Activated naive CD4-positive, alpha-beta T cell treated with anti-CD3 and anti-CD28 coated beads, Interleukin-2, amount 50 U/mL, for 24 hours (primary cell): Measurements from ENCODE around the gene FTMT.
"Not testable (repeated sequence)": the region's sequence is repeated elsewhere in the genome, so short reads cannot be mapped to it uniquely, and the experiment has no call there.

ENCODE experiments used
- H3K27ac Mint-ChIP-seq: one replicate; pipeline ENCODE4 v1.8.0; 2021; ENCODE audit warnings: mild to moderate bottlenecking, mixed read lengths
- H3K27me3 Mint-ChIP-seq: one replicate; pipeline ENCODE4 v1.8.0; 2021; ENCODE audit warnings: mixed read lengths
- H3K36me3 Mint-ChIP-seq: one replicate; pipeline ENCODE4 v1.8.0; 2021; ENCODE audit warnings: mixed read lengths
- H3K4me1 Mint-ChIP-seq: one replicate; pipeline ENCODE4 v1.8.0; 2021; ENCODE audit warnings: mixed read lengths
- H3K4me3 Mint-ChIP-seq: one replicate; pipeline ENCODE4 v1.8.0; 2021; ENCODE audit warnings: mild to moderate bottlenecking, mixed read lengths
- H3K9me3 Mint-ChIP-seq: one replicate; pipeline ENCODE4 v1.8.0; 2021; ENCODE audit warnings: mixed read lengths

Gene FTMT

DNA sequence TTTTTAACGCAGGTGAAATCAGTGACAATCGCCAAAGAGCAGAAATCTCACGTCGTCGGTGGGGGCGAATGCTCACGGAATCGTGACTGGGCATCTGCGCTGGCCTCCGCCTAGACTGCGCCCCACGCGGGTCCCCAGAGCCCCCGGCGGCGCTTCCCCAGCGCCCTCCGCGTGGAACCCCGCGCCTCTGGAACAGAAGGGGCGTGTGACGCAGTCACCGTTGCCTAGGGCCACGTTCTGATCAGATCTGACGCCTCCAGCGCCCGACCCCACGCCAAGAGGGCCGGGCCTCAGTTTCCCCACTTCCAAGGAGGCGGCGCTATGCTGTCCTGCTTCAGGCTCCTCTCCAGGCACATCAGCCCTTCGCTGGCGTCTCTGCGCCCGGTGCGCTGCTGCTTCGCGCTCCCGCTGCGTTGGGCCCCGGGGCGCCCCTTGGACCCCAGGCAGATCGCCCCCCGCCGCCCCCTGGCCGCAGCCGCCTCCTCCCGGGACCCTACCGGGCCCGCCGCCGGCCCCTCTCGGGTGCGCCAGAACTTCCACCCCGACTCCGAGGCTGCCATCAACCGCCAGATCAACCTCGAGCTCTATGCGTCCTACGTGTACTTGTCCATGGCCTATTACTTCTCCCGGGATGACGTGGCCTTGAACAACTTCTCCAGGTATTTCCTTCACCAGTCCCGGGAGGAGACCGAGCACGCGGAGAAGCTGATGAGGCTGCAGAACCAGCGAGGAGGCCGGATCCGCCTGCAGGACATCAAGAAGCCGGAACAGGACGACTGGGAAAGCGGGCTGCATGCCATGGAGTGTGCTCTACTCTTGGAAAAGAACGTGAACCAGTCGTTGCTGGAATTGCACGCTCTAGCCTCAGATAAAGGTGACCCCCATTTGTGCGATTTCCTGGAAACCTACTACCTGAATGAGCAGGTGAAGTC lies at the start of gene FTMT:
Gene FTMT, plus strand, starts transcription at position 240 of the 932 bp plus-strand sequence. Its CDS starts 82 bp downstream, at position 322.
- H3K36me3 Mint-ChIP-seq = no peaks in the 10 kb centered on the region
- no peak within 1 kb of the TSS for H3K4me3 Mint-ChIP-seq
- no peaks in the 10 kb centered on the region for H3K9me3 Mint-ChIP-seq
- H3K4me1 Mint-ChIP-seq = no peaks in the 10 kb centered on the region
- H3K27ac Mint-ChIP-seq = no peak within 1 kb of the TSS
- no peaks in the 10 kb centered on the region for H3K27me3 Mint-ChIP-seq

DNA sequence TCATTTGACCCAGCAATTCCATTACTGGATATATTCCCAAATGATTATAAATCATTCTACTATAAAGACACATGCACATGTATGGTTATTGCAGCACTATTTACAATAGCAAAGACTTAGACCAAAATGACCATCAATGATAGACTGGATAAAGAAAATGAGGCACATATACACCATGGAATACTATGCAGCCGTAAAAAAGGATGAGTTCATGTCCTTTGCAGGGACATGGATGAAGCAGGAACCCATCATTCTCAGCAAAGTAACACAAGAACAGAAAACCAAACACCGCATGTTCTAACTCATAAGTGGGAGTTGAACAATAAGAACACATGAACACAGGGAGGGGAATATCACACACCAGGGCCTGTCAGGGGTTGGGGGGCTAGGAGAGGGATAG lies 46.4 kb upstream of the FTMT start:
- not testable (repeated sequence) for H3K36me3 Mint-ChIP-seq, H3K9me3 Mint-ChIP-seq, H3K27me3 Mint-ChIP-seq, H3K27ac Mint-ChIP-seq, H3K4me1 Mint-ChIP-seq, H3K4me3 Mint-ChIP-seq

DNA sequence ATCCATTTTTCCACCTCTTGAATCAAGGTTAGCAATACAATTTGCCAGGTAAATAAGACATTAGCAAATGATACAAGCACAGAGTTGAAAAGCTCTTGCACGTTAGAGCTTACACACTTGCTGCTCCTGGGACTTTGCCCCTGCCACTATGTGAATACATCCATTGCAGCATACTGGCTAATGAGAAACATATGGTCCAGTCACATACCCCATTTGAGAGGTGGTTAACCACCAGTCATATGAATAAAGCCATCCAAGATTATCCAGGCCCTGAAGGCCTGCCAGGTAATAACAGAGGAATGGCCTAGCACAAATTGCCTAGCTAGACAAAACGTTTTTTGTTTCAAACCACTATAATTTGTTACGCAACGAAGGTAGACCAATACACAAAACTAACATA lies 45.8 kb upstream of the FTMT start:
- Mint-ChIP-seq H3K4me3 (no peak overlapping the region), H3K36me3 (no peaks in the 10 kb centered on the region), H3K27ac (no peak overlapping the region), H3K27me3 (no peaks in the 10 kb centered on the region), H3K4me1 (no peaks in the 10 kb centered on the region), H3K9me3 (peaks cover 9% of the 10 kb centered on the region)

DNA sequence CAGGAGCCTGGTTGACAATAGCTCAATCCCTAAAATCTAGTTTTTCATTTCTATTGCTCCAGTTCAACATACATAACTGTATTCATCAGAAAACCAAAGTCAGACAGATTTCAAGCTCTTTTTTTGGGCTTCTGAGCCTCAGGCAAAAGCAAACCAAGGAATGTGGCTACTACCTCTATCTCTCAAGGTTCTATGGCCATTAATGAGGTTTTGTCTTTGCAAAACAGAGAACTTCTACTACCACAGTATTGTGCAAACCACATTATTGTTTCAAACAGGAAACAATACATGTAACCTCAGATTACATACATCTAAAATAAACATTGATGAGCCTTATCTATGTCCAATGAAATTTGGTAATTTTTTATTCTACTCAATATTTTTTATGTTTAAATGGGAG lies 35.5 kb upstream of the FTMT start:
- Mint-ChIP-seq H3K4me1 (no peaks in the 10 kb centered on the region), H3K27ac (no peak overlapping the region), H3K4me3 (no peak overlapping the region), H3K9me3 (peaks cover 4% of the 10 kb centered on the region), H3K27me3 (no peaks in the 10 kb centered on the region), H3K36me3 (no peaks in the 10 kb centered on the region)

DNA sequence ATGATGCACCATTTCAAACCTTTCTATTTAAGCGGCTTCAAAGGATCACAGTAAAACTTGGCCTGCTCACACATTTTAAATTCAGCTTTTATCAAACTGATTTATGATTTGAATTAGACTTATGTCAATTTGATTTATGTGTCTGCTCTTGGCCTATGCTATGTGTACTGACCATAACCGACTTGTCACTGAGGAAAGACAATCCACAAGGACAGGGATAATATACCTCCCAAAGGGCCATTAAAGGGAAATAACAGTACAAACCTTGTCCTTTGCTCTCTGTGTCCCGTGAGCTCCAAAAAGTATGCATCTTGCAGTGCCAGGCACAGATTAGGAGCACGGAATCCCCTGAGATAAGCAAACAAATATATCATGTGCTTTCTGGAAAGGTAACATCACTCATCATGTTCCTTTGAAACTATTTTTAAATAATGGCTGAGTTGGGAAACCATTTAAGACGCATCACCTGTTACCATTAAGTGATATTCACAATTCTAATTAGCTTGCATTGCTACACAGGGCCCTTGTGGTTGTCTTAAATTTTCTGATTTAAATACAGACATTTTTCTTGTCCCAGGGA lies 31.9 kb upstream of the FTMT start:
- Mint-ChIP-seq H3K27me3 (no peaks in the 10 kb centered on the region), H3K27ac (no peak overlapping the region), H3K36me3 (no peaks in the 10 kb centered on the region), H3K4me3 (no peak overlapping the region), H3K4me1 (no peaks in the 10 kb centered on the region), H3K9me3 (peaks cover 4% of the 10 kb centered on the region)

DNA sequence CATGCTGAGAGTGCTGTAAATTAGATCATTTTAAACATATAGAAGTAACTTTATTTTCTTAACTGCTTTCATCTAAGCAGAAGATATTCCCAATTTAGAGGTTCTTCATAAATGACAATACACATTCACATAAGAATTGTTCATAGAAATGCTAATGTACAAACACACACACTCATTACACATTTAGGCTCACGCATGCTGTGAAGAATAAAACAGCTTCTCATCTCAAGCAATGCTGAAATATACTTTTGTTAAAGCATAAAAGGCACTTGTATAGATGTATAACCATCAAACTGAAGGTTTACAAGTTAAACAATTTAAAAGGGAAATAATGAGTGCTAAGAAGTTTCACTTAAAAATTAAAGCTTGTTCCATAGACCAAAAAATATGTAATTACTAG lies 18.1 kb upstream of the FTMT start:
- Mint-ChIP-seq H3K4me3 (no peak overlapping the region), H3K4me1 (no peaks in the 10 kb centered on the region), H3K27me3 (peaks cover 5% of the 10 kb centered on the region), H3K9me3 (peaks cover 7% of the 10 kb centered on the region), H3K36me3 (no peaks in the 10 kb centered on the region), H3K27ac (no peak overlapping the region)

DNA sequence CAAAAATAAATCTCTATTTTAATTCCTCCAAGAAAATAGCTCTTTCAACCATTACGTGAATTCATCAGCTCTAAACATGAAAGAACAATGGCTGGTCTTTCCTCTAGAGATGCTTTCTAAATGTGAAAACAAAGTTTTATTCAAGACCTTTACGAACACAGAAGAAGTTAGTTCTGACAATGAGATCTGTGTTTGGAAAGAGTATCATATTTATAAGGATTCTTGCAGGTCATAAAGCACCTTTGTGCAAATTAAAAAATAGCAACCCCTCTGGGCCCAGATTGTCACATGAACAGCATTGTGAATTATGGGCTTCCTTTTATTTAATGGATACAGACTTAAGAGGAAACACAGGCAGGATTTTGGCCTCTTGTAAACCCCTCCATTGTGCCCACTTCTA lies 17.7 kb upstream of the FTMT start:
- H3K36me3 Mint-ChIP-seq = no peaks in the 10 kb centered on the region
- H3K9me3 Mint-ChIP-seq = peaks cover 7% of the 10 kb centered on the region
- H3K4me3 Mint-ChIP-seq = no peak overlapping the region
- H3K27me3 Mint-ChIP-seq = peaks cover 5% of the 10 kb centered on the region
- H3K27ac Mint-ChIP-seq = no peak overlapping the region
- no peaks in the 10 kb centered on the region for H3K4me1 Mint-ChIP-seq

DNA sequence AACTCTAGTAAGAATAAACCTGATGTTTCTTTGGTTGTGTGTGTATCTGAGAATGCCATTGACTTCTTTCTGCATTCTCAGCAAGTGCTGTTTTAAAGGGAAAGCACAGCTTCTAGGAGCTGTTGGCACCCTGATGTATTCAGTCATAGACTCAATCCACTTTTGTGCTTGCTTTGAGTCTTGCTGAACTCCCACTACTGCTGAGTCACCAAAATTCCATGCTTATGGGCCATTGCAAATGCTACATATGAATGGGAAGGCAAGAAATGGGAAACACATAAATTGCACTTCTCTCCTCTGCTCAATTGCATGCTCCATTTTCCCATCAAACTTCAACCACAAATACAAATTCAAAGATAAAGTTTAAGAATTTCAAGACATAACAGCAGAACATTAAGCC lies 9.8 kb upstream of the FTMT start:
- H3K36me3 Mint-ChIP-seq = no peaks in the 10 kb centered on the region
- H3K4me1 Mint-ChIP-seq = no peaks in the 10 kb centered on the region
- H3K4me3 Mint-ChIP-seq = no peak overlapping the region
- H3K27me3 Mint-ChIP-seq = peaks cover 2% of the 10 kb centered on the region
- H3K27ac Mint-ChIP-seq = no peak overlapping the region
- no peaks in the 10 kb centered on the region for H3K9me3 Mint-ChIP-seq

DNA sequence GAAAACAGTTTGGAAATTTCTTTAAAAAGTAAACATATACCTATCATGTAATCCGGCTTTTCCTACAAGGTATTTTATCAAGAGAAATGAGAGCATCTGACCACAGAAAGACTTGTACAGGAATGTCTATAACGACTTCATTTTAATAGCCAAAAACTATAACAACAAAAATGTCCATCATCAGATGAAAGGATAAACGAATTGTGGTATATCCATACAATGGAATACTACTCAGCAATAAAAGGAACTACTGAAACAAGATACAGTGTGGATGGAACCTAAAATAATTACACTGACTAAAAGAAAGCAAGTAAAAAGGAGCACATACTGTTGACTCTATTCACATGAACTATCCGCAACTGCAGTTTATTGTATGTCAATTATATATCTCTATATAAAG lies 1.4 kb upstream of the FTMT start:
- no peaks in the 10 kb centered on the region for H3K36me3 Mint-ChIP-seq

DNA sequence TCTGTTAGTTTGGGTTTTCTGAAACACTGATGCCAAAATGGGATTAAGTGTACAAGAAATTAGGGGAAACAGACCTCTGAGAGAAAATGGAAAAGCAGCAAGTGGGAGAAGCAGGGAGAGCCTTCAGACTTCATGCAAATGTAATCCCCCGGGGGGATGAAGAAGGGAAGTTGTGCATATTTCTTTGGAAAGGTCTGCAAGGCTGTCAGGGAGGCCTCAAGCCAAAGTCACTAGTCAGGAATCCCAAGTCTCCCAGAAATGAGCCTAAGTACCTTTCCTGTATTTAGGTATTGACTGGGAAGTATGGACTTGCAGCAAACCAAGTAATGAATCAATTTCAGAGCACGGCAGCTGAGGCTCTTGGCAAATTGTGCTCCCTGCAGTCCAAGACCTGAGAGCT lies 2.2 kb downstream of the FTMT start:
- Mint-ChIP-seq H3K4me3 (no peak overlapping the region), H3K4me1 (no peaks in the 10 kb centered on the region), H3K9me3 (no peaks in the 10 kb centered on the region), H3K27me3 (no peaks in the 10 kb centered on the region), H3K36me3 (no peaks in the 10 kb centered on the region), H3K27ac (no peak overlapping the region)

More for the DNA sequence above, 1.4 kb upstream of the FTMT start:
- H3K4me3 Mint-ChIP-seq = no peak overlapping the region
- no peaks in the 10 kb centered on the region for H3K4me1 Mint-ChIP-seq
- H3K9me3 Mint-ChIP-seq = no peaks in the 10 kb centered on the region
- no peak overlapping the region for H3K27ac Mint-ChIP-seq
- H3K27me3 Mint-ChIP-seq = no peaks in the 10 kb centered on the region

DNA sequence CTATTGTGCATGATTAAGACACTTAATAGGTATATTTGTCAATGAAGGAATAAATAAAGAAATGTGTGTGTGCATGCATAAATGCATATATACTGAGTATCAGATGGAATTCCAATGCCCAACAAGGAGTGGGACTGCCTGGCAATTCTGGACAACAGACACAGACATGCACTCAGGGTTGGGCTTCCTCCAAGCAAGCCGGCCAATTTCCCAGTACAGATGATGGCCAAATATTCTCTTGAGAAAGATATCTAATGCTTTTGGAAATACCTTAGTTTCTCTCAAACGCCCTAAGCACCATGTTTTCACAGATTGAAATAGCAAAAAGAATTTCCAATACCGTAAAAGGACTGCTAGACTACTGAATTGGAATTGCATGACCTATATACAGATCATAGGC lies 11.1 kb downstream of the FTMT start:
- Mint-ChIP-seq H3K27ac (no peak overlapping the region), H3K4me1 (no peaks in the 10 kb centered on the region), H3K9me3 (no peaks in the 10 kb centered on the region), H3K4me3 (no peak overlapping the region), H3K27me3 (peaks cover 4% of the 10 kb centered on the region), H3K36me3 (no peaks in the 10 kb centered on the region)

DNA sequence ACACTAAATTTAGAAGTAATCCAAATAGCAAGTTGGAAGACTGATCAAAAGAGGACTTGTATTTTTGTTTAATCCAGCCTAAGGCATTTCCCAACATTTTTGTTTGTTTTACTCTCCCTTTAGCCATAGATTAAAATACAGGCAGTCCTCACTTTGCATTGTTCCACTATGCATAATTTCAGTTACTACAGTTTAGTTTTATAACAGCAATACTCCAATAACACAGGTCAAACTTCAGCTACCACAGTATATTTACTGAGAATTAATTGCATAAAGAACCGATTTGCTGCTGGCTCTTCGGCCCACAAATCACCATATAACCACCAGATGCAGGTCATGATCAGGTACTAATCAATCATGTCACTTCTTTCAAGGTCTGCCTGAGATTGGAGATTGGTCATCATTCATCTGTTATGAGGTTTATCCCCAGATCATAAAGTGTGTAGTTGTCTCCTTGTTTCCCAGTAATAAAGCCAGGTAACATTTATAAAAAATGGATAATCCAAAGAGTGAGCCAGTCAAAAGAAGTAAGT lies 12.1 kb downstream of the FTMT start:
- Mint-ChIP-seq H3K27me3 (peaks cover 4% of the 10 kb centered on the region), H3K27ac (no peak overlapping the region), H3K4me3 (no peak overlapping the region), H3K9me3 (no peaks in the 10 kb centered on the region), H3K36me3 (no peaks in the 10 kb centered on the region), H3K4me1 (no peaks in the 10 kb centered on the region)

DNA sequence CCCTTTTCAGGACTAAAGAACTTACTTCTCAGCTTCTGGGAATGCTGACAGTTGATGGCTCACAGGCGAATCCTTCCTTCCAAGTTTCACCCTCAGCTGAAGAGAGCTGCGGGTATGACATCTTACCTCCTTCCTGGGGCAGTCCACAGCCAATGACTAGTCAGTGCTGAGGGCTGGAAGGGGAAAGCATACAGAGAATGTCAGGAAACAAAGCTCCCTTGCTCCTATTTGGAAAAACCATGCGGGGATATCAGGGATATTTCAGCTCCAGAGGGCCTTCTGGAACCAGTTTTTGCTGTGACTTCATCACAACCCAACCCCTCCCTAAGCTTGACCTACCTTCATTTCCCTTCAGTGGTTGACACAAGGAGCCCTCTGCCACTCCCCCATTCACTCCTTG lies 15.7 kb downstream of the FTMT start:
- H3K4me1 Mint-ChIP-seq = no peaks in the 10 kb centered on the region
- H3K27ac Mint-ChIP-seq = no peak overlapping the region
- peaks cover 1% of the 10 kb centered on the region for H3K27me3 Mint-ChIP-seq
- no peak overlapping the region for H3K4me3 Mint-ChIP-seq
- no peaks in the 10 kb centered on the region for H3K9me3 Mint-ChIP-seq
- H3K36me3 Mint-ChIP-seq = no peaks in the 10 kb centered on the region

DNA sequence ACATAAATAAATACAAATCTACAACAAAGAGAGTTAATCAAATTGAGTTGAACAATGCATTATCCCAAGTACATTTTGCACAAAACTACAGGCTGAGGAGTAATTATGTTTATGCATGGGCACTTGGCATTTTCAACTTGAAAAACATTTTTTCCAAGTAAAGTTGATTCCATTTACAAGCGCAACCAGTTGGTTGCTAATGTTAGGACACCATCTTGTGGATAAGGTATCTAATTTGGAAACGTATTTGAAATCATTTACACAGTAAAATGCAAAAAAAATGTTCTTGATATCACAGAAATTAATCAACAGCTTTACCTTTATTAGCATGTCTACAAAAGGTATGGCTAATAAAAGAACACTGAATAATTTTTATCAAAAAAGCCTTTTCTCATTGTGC lies 18.8 kb downstream of the FTMT start:
- Mint-ChIP-seq H3K4me3 (no peak overlapping the region), H3K27me3 (no peaks in the 10 kb centered on the region), H3K27ac (no peak overlapping the region), H3K9me3 (no peaks in the 10 kb centered on the region), H3K36me3 (no peaks in the 10 kb centered on the region), H3K4me1 (no peaks in the 10 kb centered on the region)

DNA sequence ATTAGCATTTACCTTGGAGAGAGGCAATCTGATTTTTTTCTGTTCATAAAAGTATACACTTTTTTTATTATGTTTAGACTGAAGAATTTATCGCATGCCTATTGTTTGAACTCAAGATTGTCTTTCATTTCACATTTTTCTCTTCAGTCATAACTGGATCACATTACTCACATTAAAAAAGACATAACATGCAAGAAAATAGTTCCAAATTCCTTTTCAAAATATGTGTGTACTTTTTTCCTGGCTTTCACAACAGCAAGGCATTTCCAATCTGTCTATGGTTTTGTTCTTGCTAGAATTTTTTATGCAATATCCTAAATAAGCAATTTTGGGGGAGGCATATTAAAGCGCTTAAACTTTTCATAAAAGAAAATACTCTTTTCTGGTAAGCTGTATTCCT lies 21.2 kb downstream of the FTMT start:
- Mint-ChIP-seq H3K9me3 (no peaks in the 10 kb centered on the region), H3K27me3 (no peaks in the 10 kb centered on the region), H3K27ac (no peak overlapping the region), H3K36me3 (no peaks in the 10 kb centered on the region), H3K4me1 (no peaks in the 10 kb centered on the region), H3K4me3 (no peak overlapping the region)

DNA sequence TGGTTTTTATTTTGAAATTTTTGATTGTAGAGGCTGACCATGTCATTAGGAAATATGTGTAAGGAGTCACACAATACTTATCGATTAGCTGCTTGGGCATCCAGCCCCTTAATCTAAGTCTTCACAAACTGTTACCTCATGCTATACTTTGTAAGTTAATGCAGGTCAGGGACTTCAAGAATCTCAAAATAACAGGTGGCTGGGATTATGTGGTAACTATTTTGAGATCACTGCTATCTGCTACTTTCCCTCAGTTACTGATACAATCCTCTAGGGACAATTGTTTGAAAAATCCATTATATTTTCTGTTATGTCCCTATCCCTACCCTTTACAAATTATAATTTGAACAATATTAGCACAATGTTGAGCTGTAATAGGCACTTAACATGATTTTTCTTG lies 21.7 kb downstream of the FTMT start:
- H3K27ac Mint-ChIP-seq = no peak overlapping the region
- no peaks in the 10 kb centered on the region for H3K4me1 Mint-ChIP-seq
- no peaks in the 10 kb centered on the region for H3K36me3 Mint-ChIP-seq
- no peaks in the 10 kb centered on the region for H3K9me3 Mint-ChIP-seq
- no peak overlapping the region for H3K4me3 Mint-ChIP-seq
- no peaks in the 10 kb centered on the region for H3K27me3 Mint-ChIP-seq
